ENCODE data around the gene FGD4. TPM values are rescaled to one million over a fixed set of nuclear protein-coding genes. Genes with fewer than 3 reads are reported as not detected.

FGD4 gene
- total and polyA plus RNA-seq, 2 of the 4 experiments (the other 2 are of a cell fraction), result 2.1 to 8.8 TPM

DNA sequence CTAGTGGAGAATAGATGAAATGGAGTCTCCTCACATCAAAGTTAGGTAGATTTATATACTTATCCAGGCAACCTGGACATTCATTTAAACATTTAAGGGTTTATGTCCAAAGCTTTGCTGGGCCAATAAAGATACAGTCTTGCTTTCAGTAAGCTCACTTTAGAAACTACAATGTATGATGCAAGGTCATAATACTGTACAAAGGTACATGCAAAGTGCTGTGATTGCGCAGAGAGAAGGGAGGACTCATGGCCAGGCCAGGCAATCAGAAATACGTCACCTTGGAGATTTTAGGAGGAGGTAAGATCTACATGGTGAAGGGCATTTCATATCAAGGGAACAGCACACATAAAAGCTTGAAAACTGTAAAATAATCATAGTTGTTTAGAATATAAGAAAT lies 113.6 kb downstream of the FGD4 start:
- H4K91ac ChIP-seq (ENCODE audit: insufficient read depth, low read depth, low read length), result no peak overlapping the region
- H3K4me1 ChIP-seq (ENCODE audit: control insufficient read depth, insufficient read depth, low read length), result no peaks in the 10 kb centered on the region
- no peak overlapping the region for H2AK9ac ChIP-seq (replicated peaks; ENCODE audit: low read depth, low read length, poor library complexity)
- no peak overlapping the region for H2AK5ac ChIP-seq (ENCODE audit: low read depth, low read length)
- no peak overlapping the region for H4K5ac ChIP-seq (ENCODE audit: low read depth, low read length)
- H3K9ac ChIP-seq (ENCODE audit: low read depth, low read length), result no peak overlapping the region
- in situ Hi-C loops (cut with MboI; ENCODE audit: low sequenced_read_pairs), result no loop called here
- WGBS, 2 experiments (ENCODE audit: extremely low coverage in 2 of 2, insufficient read length in 1 of 2), result 71% methylated on average over 2 of the region's 2 CpGs; no CpG with 5 or more reads in 1 of the 2 experiments
- 0 out of 2 replicates have a peak, but pooled peaks cover under 1% of the 10 kb centered on the region for H3K9me1 ChIP-seq (ENCODE audit: insufficient read depth, low read length)
- BruUV-seq (replicated peaks), result no TSS peak
- no peak overlapping the region for H3K18ac ChIP-seq (ENCODE audit: low read depth, low read length)
- H3K36me3 ChIP-seq (ENCODE audit: control insufficient read depth, insufficient read depth, low read length), result no peaks in the 10 kb centered on the region
- H2BK20ac ChIP-seq (ENCODE audit: low read depth, low read length), result no peak overlapping the region
- ATAC-seq (ENCODE audit: low read depth) (no peak), DNase-seq (no peak)
- H3K79me1 ChIP-seq (ENCODE audit: low read depth in 1 of 2, low read length in 2 of 2), result no peaks in the 10 kb centered on the region
- no peak overlapping the region for H3K4me3 ChIP-seq (ENCODE audit: insufficient read depth, low read depth, low read length)
- no peak overlapping the region for H2BK5ac ChIP-seq (ENCODE audit: low read depth, low read length, poor library complexity, severe bottlenecking)
- no peak overlapping the region for H2BK120ac ChIP-seq (ENCODE audit: low read depth, low read length)
- ChIA-PET CTCF (interaction anchor here (0.9 kb wide), 1 partner anchor 24 kb away, joined by 3 read pairs; no protein-coding TSS in a partner anchor), POLR2A (ENCODE audit: unreplicated experiment) (no interaction called here)
- H4K20me1 ChIP-seq (ENCODE audit: insufficient read depth, low read length), result no peaks in the 10 kb centered on the region
- no peak overlapping the region for H3K27ac ChIP-seq (ENCODE audit: insufficient read depth, low read length)
- no peak overlapping the region for H3K14ac ChIP-seq (replicated peaks; ENCODE audit: low read depth, low read length)
- H3K27me3 ChIP-seq (ENCODE audit: control insufficient read depth, insufficient read depth, low read length), result peaks cover 10% of the 10 kb centered on the region
- H3K56ac ChIP-seq (ENCODE audit: extremely low read depth, insufficient read depth, low read length), result no peak overlapping the region
- dilution Hi-C loops (cut with HindIII; ENCODE audit: low sequenced_read_pairs, unreplicated experiment), result no loop called here
- no peak overlapping the region for H3K23ac ChIP-seq (ENCODE audit: low read depth, low read length)
- H4K8ac ChIP-seq (ENCODE audit: low read depth in 2 of 2, low read length in 2 of 2), result no peak overlapping the region
- H3K4me2 ChIP-seq (ENCODE audit: low read depth, low read length), result no peak overlapping the region
- no peak overlapping the region for H2BK15ac ChIP-seq (ENCODE audit: low read depth, low read length)
- H3K9me3 ChIP-seq (ENCODE audit: control insufficient read depth, insufficient read depth, low read length), result no peaks in the 10 kb centered on the region
- no peak overlapping the region for H2AFZ ChIP-seq (replicated peaks; ENCODE audit: low read length, poor library complexity)
- H3K4ac ChIP-seq (ENCODE audit: low read depth, low read length), result no peak overlapping the region
- intact Hi-C loops (cut with micrococcal nuclease), result no loop called here
- TF ChIP-seq RFX5 (IDR thresholded peaks at IDR 0.05; ENCODE audit: low read depth, low read length) (no peak), RCOR1 (IDR thresholded peaks at IDR 0.05; ENCODE audit: insufficient replicate concordance, low read length) (no peak), MAFK (IDR thresholded peaks at IDR 0.05; ENCODE audit: low read depth, low read length) (no peak), USF2 (IDR thresholded peaks at IDR 0.05; ENCODE audit: low read depth, low read length) (no peak), MAZ (IDR thresholded peaks at IDR 0.05; ENCODE audit: borderline replicate concordance, low read depth, low read length) (no peak), ELK1 (IDR thresholded peaks at IDR 0.05; ENCODE audit: borderline replicate concordance, low read depth, low read length) (no peak), POLR2A (IDR thresholded peaks at IDR 0.05; ENCODE audit: low read depth, low read length) (no peak), BHLHE40 (IDR thresholded peaks at IDR 0.05; ENCODE audit: low read depth, low read length) (no peak), SMC3 (IDR thresholded peaks at IDR 0.05; ENCODE audit: low read depth, low read length) (no peak), RAD21 (IDR thresholded peaks at IDR 0.05; ENCODE audit: low read length) (no peak), FOS (IDR thresholded peaks at IDR 0.05; ENCODE audit: low read depth, low read length) (no peak), CHD1 (IDR thresholded peaks at IDR 0.05; ENCODE audit: low read depth, low read length) (no peak), CTCF (conservative IDR thresholded peaks at IDR 0.05; ENCODE audit: low read depth, low read length) (no peak), CEBPB (IDR thresholded peaks at IDR 0.05; ENCODE audit: low read depth, low read length) (no peak), MXI1 (IDR thresholded peaks at IDR 0.05; ENCODE audit: borderline replicate concordance, low read depth, low read length) (no peak), NFE2L2 (IDR thresholded peaks at IDR 0.05; ENCODE audit: low read depth, low read length) (no peak)

All from IMR-90 (cell line).